Stimulated activated effector memory CD8-positive, alpha-beta T cell treated with anti-CD3 and anti-CD28 coated beads, Interleukin-12 subunit alpha, Interleukin-12 subunit beta, amount 100 ng/mL, for 72 hours (primary cell): ENCODE data around the gene DDX52.
A peak's percentile ranks its signal among the peaks of the same experiment; 100 is the strongest.
"Not testable (repeated sequence)": the region's sequence is repeated elsewhere in the genome, so short reads cannot be mapped to it uniquely, and the experiment has no call there.

ENCODE experiments used
- ATAC-seq: fragments of 150-1000 bp; cut with Tn5 transposase; 2 replicates; pipeline ENCODE4 v1.10.0; 2021
- DNase-seq, 2 donors: peaks; one replicate each; pipeline ENCODE4 v3.0.0; 2021 to 2022; ENCODE audit warnings: low spot score in 2 of 2
- H3K27ac Mint-ChIP-seq: one replicate; pipeline ENCODE4 v1.8.0; 2022; ENCODE audit warnings: mild to moderate bottlenecking, mixed read lengths
- H3K36me3 Mint-ChIP-seq: one replicate; pipeline ENCODE4 v1.8.0; 2022; ENCODE audit warnings: mild to moderate bottlenecking, mixed read lengths
- H3K4me1 Mint-ChIP-seq: one replicate; pipeline ENCODE4 v1.8.0; 2022; ENCODE audit warnings: mixed read lengths
- H3K4me3 Mint-ChIP-seq: one replicate; pipeline ENCODE4 v1.8.0; 2022; ENCODE audit warnings: mild to moderate bottlenecking, mixed read lengths
- H3K9me3 Mint-ChIP-seq: one replicate; pipeline ENCODE4 v1.8.0; 2022; ENCODE audit warnings: mixed read lengths

DDX52 gene

DNA sequence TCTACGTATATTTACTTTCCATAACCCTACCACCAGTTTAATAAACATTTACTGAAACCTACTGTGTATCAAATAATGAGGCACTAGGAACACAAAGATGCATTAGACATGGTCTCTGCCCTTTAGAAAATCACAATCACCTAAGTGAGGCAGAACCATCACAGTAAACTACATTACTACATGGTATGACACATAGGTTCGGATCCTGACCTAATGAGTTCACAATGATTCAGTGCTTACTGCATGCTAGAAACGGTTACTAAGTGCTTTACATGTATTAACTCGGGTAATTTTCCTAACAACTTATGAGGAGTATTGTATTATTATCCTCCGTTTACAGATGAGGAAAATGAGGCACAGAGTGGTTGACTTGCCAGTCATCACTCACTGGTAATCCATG lies 28.9 kb downstream of the DDX52 start:
- Mint-ChIP-seq H3K27ac (no peak overlapping the region), H3K4me3 (no peak overlapping the region), H3K36me3 (peaks cover 55% of the 10 kb centered on the region), H3K4me1 (peaks cover 7% of the 10 kb centered on the region), H3K9me3 (no peaks in the 10 kb centered on the region)
- ATAC-seq (no peak), DNase-seq (no peak)

GRCh38 chr17:37610971-37611370 lies 32.3 kb downstream of the DDX52 start:
- Mint-ChIP-seq H3K27ac (peak overlapping the region; percentile 18), H3K9me3 (no peaks in the 10 kb centered on the region), H3K36me3 (peaks cover 28% of the 10 kb centered on the region), H3K4me1 (peaks cover 26% of the 10 kb centered on the region), H3K4me3 (no peak overlapping the region)
- no peak for DNase-seq
- no peak for ATAC-seq

- H3K4me1 Mint-ChIP-seq = peaks cover 35% of the 10 kb centered on the region
- peak overlapping the region; percentile 74 for H3K4me3 Mint-ChIP-seq
- peaks cover 28% of the 10 kb centered on the region for H3K36me3 Mint-ChIP-seq
- not testable (repeated sequence) for ATAC-seq, H3K9me3 Mint-ChIP-seq, DNase-seq
- H3K27ac Mint-ChIP-seq = peak overlapping the region; percentile 91
Measured at GRCh38 chr17:37610041-37610420, 33.2 kb downstream of the DDX52 start.

- H3K4me1 Mint-ChIP-seq = peaks cover 41% of the 10 kb centered on the region
- H3K9me3 Mint-ChIP-seq = no peaks in the 10 kb centered on the region
- peak; percentile 94 for ATAC-seq
- H3K27ac Mint-ChIP-seq = peak within 1 kb of the TSS; percentile 91
- DNase-seq = peak; percentile 94 to 97
- H3K4me3 Mint-ChIP-seq = peak within 1 kb of the TSS; percentile 74
- peaks cover 26% of the 10 kb centered on the region for H3K36me3 Mint-ChIP-seq
Measured at GRCh38 chr17:37609170-37610040, 33.8 kb downstream of the DDX52 start, which contains the start of gene SYNRG. SYNRG (minus strand) TSS chr17:37609418; CDS start chr17:37609355, 63 bp downstream.

DNA sequence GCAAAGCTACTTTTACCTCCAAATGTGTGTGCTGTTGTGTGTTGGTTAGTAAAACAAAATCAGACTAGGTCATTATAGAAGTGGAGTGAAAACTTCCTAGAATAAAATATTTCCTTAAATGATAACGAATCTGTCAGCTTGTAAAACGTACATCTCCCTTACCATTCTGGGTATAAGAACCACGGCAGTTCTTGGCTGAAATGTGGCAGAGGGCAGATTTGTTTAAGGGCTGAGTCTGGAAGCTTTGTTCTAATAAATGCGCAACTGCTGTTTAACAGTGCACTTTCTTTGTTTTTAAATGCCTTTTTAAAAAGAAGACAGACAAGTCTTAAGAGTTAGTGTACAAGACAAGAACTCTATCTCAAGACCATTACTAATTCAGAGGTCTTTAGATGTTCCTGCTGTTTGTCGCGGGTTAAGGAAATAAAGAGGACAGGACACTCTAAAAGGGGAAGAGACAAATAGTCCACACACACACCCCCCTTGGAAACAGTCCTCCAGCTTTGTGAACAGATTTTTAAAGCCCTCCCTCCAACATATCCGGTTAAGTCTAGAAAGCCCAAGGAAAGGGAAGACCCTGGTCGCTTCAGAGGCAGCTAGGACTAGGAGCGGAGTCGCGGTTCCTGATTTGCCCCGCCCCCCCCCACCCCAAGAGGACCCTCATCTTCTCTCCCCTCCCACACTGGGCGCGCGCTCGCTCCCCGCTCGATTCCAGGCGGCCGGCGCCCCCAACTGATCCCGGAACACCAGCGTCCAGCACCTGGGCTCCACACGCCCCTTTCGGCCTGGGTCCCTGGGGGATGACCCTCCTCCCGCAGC lies 34.7 kb downstream of the DDX52 start:
- Mint-ChIP-seq H3K4me3 (peak overlapping the region; percentile 74), H3K36me3 (peaks cover 17% of the 10 kb centered on the region), H3K4me1 (peaks cover 46% of the 10 kb centered on the region), H3K9me3 (no peaks in the 10 kb centered on the region), H3K27ac (peak overlapping the region; percentile 91)
- DNase-seq (no peak), ATAC-seq (peak; percentile 3)

GRCh38 chr17:37607637-37608331 lies 35.5 kb downstream of the DDX52 start:
- H3K9me3 Mint-ChIP-seq = no peaks in the 10 kb centered on the region
- ATAC-seq = no peak
- peak overlapping the region; percentile 74 for H3K4me3 Mint-ChIP-seq
- DNase-seq = no peak
- H3K27ac Mint-ChIP-seq = peak overlapping the region; percentile 91
- H3K36me3 Mint-ChIP-seq = peaks cover 9% of the 10 kb centered on the region
- H3K4me1 Mint-ChIP-seq = peaks cover 50% of the 10 kb centered on the region

- DNase-seq = peak in 1 of 2 donors; percentile 59
- peak overlapping the region; percentile 91 for H3K27ac Mint-ChIP-seq
- peaks cover 13% of the 10 kb centered on the region for H3K36me3 Mint-ChIP-seq
- H3K4me3 Mint-ChIP-seq = peak overlapping the region; percentile 74
- H3K9me3 Mint-ChIP-seq = no peaks in the 10 kb centered on the region
- peak; percentile 46 for ATAC-seq
- H3K4me1 Mint-ChIP-seq = peaks cover 57% of the 10 kb centered on the region
Measured at GRCh38 chr17:37605813-37606505, 37.3 kb downstream of the DDX52 start.

DNA sequence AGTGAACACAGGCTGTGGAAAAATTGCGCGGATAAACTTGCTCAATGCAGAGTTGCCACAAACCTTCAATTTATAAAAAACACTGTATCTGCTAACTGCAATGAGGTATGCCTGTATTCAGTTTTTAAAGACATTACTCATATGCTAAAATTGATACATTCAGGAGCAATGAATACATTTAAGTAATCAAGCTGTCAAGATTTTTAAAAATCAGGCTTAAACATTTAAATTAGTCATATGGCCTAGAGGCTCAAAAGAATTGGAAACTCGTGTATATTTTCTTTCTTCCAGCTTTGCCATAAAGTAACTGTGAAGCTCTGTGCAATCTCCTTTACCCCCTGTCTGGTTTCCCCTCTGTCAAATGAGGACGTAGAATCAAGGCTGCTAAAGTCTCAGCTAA lies 38.2 kb downstream of the DDX52 start:
- Mint-ChIP-seq H3K27ac (peak overlapping the region; percentile 91), H3K9me3 (no peaks in the 10 kb centered on the region), H3K4me1 (peaks cover 57% of the 10 kb centered on the region), H3K36me3 (peaks cover 19% of the 10 kb centered on the region), H3K4me3 (peak overlapping the region; percentile 74)
- ATAC-seq = no peak
- DNase-seq = no peak

DNA sequence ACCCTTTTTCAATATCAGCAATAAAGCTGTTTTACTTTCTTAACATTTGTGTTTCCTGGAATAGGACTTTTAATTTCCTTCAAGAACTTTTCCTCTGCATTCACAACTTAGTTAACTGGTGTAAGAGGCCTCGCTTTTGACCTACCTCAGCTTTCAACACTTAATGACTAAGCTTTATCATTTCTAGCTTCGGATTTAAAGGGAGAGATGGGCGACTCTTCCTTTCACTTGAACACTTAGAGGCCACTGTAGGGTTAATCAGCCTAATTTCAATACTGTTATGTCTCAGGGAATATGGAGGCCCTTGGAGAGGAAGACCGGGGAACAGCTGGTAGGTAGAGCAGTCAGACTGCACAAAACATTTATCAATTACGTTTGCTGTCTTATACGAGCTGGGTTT lies 38.7 kb downstream of the DDX52 start:
- no peak for DNase-seq
- H3K9me3 Mint-ChIP-seq = no peaks in the 10 kb centered on the region
- H3K27ac Mint-ChIP-seq = peak overlapping the region; percentile 91
- peaks cover 53% of the 10 kb centered on the region for H3K4me1 Mint-ChIP-seq
- peak overlapping the region; percentile 74 for H3K4me3 Mint-ChIP-seq
- peaks cover 24% of the 10 kb centered on the region for H3K36me3 Mint-ChIP-seq
- ATAC-seq = peak; percentile 30

- DNase-seq (no peak), ATAC-seq (no peak)
- peaks cover 32% of the 10 kb centered on the region for H3K4me1 Mint-ChIP-seq
- H3K9me3 Mint-ChIP-seq = no peaks in the 10 kb centered on the region
- H3K4me3 Mint-ChIP-seq = no peak overlapping the region
- H3K27ac Mint-ChIP-seq = peak overlapping the region; percentile 13
- peaks cover 74% of the 10 kb centered on the region for H3K36me3 Mint-ChIP-seq
Measured at GRCh38 chr17:37598145-37598544, 45.1 kb downstream of the DDX52 start.

GRCh38 chr17:37592291-37592690 lies 51.0 kb downstream of the DDX52 start:
- H3K36me3 Mint-ChIP-seq = peaks cover 100% of the 10 kb centered on the region
- DNase-seq (no peak), ATAC-seq (no peak)
- H3K4me1 Mint-ChIP-seq = peaks cover 43% of the 10 kb centered on the region
- no peaks in the 10 kb centered on the region for H3K9me3 Mint-ChIP-seq
- H3K4me3 Mint-ChIP-seq = no peak overlapping the region
- H3K27ac Mint-ChIP-seq = peak overlapping the region; percentile 10

DNA sequence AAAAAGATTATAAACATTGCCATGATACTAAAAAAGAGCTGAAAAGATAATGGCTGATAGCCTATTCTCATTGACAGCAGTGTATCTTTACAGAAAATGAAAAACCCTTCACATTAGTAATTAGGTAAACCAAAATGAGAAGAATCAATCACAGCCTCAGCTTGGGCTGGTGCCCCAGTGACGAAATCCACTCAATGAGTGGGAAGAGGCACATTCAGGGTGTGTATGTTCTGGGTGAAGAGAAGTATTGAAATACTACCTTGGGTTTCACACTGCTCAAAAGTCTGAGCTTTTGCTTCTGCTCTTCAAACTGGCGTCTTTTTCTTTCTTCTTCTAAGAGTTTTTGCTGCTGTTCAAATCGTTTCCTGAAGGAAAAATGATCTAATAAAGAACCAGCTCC lies 58.2 kb downstream of the DDX52 start:
- ATAC-seq = no peak
- DNase-seq = no peak
- Mint-ChIP-seq H3K4me3 (no peak overlapping the region), H3K9me3 (no peaks in the 10 kb centered on the region), H3K36me3 (peaks cover 95% of the 10 kb centered on the region), H3K4me1 (peaks cover 21% of the 10 kb centered on the region), H3K27ac (peak overlapping the region; percentile 29)

DNA sequence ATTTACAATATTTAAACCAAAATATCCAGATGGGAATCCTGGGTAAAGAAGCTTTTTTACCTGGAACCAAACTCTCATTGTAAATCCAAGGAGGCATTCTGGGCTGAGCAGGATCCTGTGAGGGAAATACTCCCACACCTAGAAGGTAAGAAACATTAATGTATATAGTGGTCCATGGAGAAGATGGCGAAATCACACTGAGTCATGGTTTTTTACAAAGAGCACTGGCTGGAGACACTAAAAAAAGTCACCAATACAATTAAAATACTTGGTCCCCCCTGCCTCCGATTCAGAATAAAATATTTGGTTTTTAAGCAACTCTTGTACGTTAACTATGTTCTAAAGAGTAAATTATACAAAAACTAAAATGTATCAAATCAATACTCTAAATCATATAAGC lies 67.0 kb downstream of the DDX52 start:
- Mint-ChIP-seq H3K27ac (no peak overlapping the region), H3K4me1 (no peaks in the 10 kb centered on the region), H3K36me3 (peaks cover 100% of the 10 kb centered on the region), H3K4me3 (no peak overlapping the region), H3K9me3 (no peaks in the 10 kb centered on the region)
- DNase-seq (no peak), ATAC-seq (no peak)

DNA sequence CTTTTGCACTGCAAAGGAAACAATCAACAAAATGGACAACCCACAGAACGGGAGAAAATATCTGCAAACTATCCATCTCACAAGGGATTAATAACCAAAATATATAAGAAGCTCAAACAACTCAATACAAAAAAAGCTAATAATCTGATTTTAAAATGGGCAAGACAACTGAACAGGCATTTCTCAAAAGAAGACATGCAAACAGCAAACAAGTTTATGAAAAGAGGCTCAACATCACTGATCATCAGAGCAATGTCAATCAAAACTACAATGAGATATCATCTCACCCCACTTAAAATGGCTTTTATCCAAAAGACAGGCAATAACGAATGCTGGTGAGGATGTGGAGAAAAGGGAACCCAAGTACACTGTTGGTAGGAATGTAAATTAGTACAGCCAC lies 68.8 kb downstream of the DDX52 start:
- DNase-seq = no peak
- ATAC-seq = no peak
- Mint-ChIP-seq H3K4me3 (no peak overlapping the region), H3K36me3 (peaks cover 100% of the 10 kb centered on the region), H3K9me3 (no peaks in the 10 kb centered on the region), H3K4me1 (no peaks in the 10 kb centered on the region), H3K27ac (peak overlapping the region; percentile 43)
